GM19099 (cell line): ENCODE measurements around the gene ZNF775.

Experiments
- POLR2A ChIP-seq: IDR thresholded peaks from 3 replicates; pipeline ENCODE4 v1.6.1; 2011; ENCODE audit warnings: low read depth; ENCODE audit not compliant: insufficient read length; ENCODE audit errors: extremely low read depth

ZNF775 gene

GRCh38 chr7:150407588-150408392, 28.7 kb downstream of the ZNF775 start:
- no peak for TF ChIP-seq POLR2A

- no peak for TF ChIP-seq POLR2A
These were observed 29.5 kb downstream of the ZNF775 start for GRCh38 chr7:150408393-150409299.

DNA sequence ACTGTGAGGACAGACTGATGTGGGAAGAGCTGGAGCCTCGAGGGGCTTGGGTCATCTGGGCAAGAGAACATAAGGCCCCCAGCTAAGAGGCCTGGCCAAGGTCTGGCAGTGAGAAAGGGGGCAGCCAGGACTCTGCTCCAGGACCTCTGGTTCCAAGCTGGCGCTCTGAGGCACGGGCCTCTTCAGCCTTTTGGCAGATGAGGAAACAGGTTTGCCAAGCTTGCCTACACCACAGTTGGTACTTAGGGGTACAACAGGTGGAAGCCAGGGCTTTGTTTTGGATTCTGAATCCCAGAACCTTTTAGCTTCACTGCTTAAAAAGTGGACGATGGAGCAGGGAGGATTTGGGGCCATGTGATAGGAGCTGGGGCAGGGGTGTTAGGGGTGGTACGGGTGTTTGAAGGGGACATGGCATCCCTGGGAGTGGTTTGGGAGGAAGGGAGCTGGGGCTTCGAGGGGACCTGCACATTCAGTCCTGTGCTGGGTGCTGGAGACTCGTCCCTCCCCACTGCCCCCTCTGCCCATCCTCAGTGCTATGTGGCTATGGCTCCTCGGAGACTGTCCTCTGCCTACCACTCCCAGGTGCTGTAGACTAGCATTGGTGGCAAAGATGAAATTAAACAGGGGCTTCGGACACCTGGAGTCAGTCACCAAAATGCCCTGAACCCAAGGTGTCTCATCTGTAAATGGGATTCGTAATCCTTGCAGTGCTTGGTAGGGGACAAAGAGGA, 30.3 kb downstream of the ZNF775 start:
- TF ChIP-seq POLR2A: no peak

- no peak for TF ChIP-seq POLR2A
These were observed 31.0 kb downstream of the ZNF775 start for GRCh38 chr7:150410131-150410530.

DNA sequence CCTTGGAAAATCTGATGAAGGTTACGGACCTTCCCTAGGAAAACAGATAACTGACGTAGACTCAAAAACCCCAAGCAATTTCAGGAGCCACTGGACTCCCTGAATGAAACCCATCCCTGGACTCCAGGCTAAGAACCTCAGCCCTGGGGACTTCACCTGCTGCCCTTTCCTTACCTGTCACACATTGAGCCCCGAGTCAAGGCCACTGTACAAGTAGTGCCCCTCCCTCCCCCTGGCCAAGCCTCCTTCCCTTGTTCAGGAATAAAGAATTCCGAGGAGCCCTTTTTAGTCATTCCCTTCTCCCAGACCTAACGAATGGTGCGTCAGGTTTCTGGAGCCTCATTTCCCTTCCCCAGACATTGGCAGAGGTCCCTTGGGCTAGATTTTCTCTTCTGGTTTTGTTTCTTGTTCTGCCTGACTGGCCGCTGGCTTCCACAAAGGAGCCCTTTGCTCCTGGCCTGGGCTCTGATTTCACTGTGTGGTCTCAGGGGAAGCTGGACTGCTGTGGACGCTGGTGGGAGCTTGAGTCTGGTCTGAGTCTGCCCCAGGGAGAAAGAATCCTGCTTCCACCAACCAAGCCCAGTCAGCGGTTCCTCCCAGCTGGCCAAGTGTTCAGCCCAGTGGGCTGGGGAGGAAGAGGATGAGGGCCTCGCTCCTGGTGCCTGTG, 31.7 kb downstream of the ZNF775 start:
- no peak for TF ChIP-seq POLR2A

GRCh38 chr7:150411606-150412005, 32.5 kb downstream of the ZNF775 start:
- TF ChIP-seq POLR2A: no peak

DNA sequence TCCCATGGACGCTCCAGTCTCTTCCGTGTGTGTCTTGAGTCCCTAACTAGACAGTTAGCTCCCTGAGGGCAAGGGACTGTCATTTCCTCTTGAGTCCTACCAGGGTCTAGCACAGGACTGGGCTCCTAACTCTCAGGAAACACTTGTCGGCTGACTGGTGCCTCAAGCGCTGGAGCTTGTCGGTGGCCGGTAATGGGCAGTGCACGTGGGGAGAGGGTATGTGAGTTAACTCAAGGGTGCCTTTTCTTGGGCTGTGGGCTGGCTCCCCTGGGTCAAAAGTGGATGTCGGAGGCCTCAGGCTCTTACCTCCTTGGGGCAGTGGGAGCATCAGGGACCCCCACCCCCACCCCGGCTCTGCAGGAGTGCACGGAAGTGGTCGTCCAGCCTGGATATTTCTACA, 32.9 kb downstream of the ZNF775 start:
- no peak for TF ChIP-seq POLR2A

DNA sequence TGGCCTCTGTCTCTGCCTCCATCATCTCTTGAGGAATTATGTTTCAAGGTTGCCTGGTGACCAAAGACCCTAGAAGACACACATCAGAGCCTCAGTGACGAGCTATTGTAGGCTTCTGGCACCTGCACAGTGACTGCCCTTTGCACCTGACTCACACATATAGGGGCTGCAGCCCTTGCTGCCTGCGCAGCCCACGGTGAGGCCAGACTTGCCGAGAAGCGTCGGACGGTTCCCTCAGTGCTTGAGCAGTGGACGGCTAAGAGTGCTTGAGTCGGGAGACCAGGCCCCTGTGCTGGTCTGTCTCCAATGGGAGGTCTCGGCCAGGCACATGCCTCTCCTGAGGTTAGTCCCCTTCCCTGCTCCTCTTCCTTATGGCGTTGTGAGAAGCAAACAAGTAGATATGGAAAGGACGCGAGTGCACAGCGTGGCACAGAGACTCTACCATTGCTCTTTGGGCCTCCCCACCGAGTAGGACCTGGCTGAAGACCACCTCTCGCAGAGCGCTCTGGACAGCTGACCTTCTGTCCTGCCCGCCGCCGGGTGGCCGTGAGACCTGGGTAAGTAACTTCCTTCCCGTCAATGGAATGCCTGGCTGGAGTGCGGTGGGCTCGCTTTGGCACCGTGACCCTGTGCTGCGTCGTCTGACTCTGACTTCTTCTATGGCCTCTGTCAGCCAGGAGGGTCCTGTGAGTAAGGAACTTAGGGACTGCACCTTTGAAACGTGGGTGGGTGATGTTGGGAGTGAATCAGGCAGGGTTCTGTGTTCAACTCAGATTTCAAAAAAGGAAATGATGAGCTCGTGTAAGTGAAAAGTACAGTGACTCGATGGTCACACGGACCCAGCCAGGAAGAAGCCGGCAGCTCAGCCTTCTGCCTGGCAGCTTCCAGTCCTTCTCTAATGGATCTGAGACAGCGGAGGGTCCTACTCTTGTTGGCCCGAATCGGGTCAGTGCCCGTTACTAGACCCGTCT, 33.7 kb downstream of the ZNF775 start:
- no peak for TF ChIP-seq POLR2A

- no peak for TF ChIP-seq POLR2A
These were observed 34.5 kb downstream of the ZNF775 start for GRCh38 chr7:150413640-150414081.

DNA sequence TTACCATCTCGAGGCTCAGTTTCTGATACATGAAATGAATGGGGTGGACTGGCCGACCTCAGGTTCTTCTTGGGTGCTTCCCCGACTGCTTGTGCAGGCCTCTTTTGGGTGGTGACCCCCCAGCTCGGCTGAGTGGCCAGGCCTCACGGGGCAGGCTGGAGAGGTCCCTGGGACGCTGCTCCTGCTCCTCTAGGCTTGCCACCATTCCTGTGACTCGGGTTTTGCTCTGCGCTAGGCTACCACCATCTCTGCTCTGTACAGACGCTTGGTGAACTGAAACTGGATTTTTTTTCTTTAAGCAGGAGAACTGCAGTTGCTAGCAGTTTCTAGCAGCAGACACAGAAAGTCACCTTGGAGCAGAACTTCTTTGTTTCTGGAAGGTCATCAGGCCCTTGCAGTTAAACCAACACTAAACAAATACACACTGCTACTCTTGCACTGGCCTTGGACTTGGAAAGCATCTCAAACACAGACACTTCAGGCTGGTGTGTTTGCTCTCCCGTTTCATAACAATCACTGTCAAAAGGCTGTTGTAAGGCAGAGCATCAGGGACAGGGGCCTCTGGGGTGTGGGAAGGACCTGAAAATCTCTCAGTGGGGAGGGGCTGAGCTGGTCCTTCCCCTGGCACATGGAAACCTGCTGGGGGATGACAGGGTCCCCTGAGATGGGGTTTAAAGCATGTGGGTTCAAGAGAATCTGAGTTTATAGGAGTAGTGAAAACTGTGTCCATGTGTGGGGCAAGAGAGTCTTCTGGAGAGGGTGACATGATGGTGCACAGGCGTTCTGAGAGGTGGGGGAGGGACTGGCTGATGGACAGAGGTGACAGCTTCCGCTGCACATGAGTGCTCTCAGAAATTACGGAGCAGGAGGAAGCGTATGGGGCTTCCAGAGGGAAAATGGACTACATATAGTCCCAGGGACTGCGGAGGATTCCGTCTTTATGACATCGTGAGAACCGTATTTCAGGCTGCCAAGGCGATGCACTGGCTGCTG, 36.3 kb downstream of the ZNF775 start:
- TF ChIP-seq POLR2A: no peak

- TF ChIP-seq POLR2A: no peak
These were observed 38.1 kb downstream of the ZNF775 start for GRCh38 chr7:150417239-150417638.

- no peak for TF ChIP-seq POLR2A
These were observed 38.7 kb downstream of the ZNF775 start for GRCh38 chr7:150417863-150418262.
